ENCODE measurements around the gene LRIG2.
"Not testable (repeated sequence)": the region's sequence is repeated elsewhere in the genome, so short reads cannot be mapped to it uniquely, and the experiment has no call there.

GRCh38 chr1:113158743-113159142 is 85.7 kb downstream of the LRIG2 start:
- TF ChIP-seq CTCF (IDR thresholded peaks at IDR 0.05; ENCODE audit: borderline replicate concordance, extremely low read depth, low read length, poor library complexity, severe bottlenecking); EZH2 (IDR thresholded peaks at IDR 0.05; ENCODE audit: borderline replicate concordance, low read depth, low read length, severe bottlenecking): not testable (repeated sequence)

Measured in DND-41 (cell line).